Esophagus muscularis mucosa (tissue), 3 donors: ENCODE results near the gene DSG3.

Source experiments
- CTCF ChIP-seq, 3 experiments: fragments of 200-600 bp in 2 of 3; fragments of 450-650 bp in 1 of 3; sonication (generic) in 2 of 3; IDR thresholded peaks; one replicate each; pipeline ENCODE4 v1.5.1; 2017 to 2019; ENCODE audit warnings: antibody characterized with exemption in 3 of 3, mild to moderate bottlenecking in 2 of 3, moderate library complexity in 1 of 3
- POLR2A ChIP-seq: fragments of 450-650 bp; IDR thresholded peaks from one replicate; pipeline ENCODE4 v1.6.1; 2017; ENCODE audit warnings: antibody characterized with exemption, moderate library complexity, mild to moderate bottlenecking, low read depth
- POLR2AphosphoS5 ChIP-seq, 2 donors: sonication (generic); formaldehyde crosslinking; IDR thresholded peaks; one replicate each; pipeline ENCODE4 v1.6.1; 2017; ENCODE audit warnings: antibody characterized with exemption in 2 of 2

DNA sequence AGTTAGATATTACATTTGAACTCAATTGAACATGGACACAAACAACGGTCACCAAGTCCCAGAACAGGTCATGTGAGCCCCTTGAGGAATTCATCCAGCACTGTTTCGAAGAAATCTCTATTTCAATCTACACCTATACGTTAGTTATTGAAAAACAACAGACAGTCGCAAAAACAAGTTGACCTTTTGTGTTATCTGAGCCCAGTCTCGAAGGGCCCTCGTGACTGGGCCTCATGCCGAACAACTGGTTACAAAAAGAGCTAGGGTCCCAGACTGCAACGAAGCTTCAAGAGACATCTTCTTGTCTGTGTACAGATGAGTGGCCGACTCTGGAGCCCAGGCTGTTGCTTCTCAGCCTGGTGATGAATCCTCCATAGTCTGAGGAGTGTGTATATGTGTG lies 45.1 kb downstream of the DSG3 start:
- TF ChIP-seq POLR2A, result no peak
- TF ChIP-seq CTCF (IDR thresholded peaks at IDR 0.05), result no peak
- TF ChIP-seq POLR2AphosphoS5 (IDR thresholded peaks at IDR 0.05), result no peak
